Activated naive CD8-positive, alpha-beta T cell treated with anti-CD3 and anti-CD28 coated beads for 36 hours (primary cell): ENCODE data around the gene C4BPB. TPM values are rescaled to one million over a fixed set of nuclear protein-coding genes. Genes with fewer than 3 reads are reported as not detected.

ENCODE experiments used
- DNase-seq: peaks from one replicate; pipeline ENCODE4 v3.0.0; 2021
- H3K27ac Mint-ChIP-seq: one replicate; pipeline ENCODE4 v1.8.0; 2022; ENCODE audit warnings: mild to moderate bottlenecking, moderate library complexity, mixed read lengths
- H3K27me3 Mint-ChIP-seq: one replicate; pipeline ENCODE4 v1.8.0; 2022; ENCODE audit warnings: mild to moderate bottlenecking, mixed read lengths
- H3K36me3 Mint-ChIP-seq: one replicate; pipeline ENCODE4 v1.8.0; 2021; ENCODE audit warnings: mild to moderate bottlenecking, mixed read lengths
- H3K4me1 Mint-ChIP-seq: one replicate; pipeline ENCODE4 v1.8.0; 2021; ENCODE audit warnings: mixed read lengths
- H3K4me3 Mint-ChIP-seq: one replicate; pipeline ENCODE4 v1.8.0; 2022; ENCODE audit warnings: mild to moderate bottlenecking, moderate library complexity, mixed read lengths
- H3K9me3 Mint-ChIP-seq: one replicate; pipeline ENCODE4 v1.8.0; 2022; ENCODE audit warnings: mixed read lengths
- total RNA-seq, 2 experiments: library from RNA; stranded (reverse); gene quantifications; one replicate each; pipeline ENCODE4 v1.2.3, GENCODE V29; 2021

Gene C4BPB
- total RNA-seq, 2 experiments from 2014 or later, result 1.2 to 1.6 TPM

- Mint-ChIP-seq H3K27me3 (no peaks in the 10 kb centered on the region), H3K4me1 (no peaks in the 10 kb centered on the region), H3K9me3 (peaks cover 26% of the 10 kb centered on the region), H3K27ac (no peak overlapping the region), H3K36me3 (peaks cover 2% of the 10 kb centered on the region), H3K4me3 (no peak overlapping the region)
- DNase-seq, result no peak
Measured at GRCh38 chr1:207130252-207131036, 41.8 kb downstream of the C4BPB start.

GRCh38 chr1:207131163-207131562 lies 42.5 kb downstream of the C4BPB start:
- Mint-ChIP-seq H3K9me3 (peaks cover 26% of the 10 kb centered on the region), H3K4me1 (no peaks in the 10 kb centered on the region), H3K36me3 (peaks cover 2% of the 10 kb centered on the region), H3K27ac (no peak overlapping the region), H3K27me3 (no peaks in the 10 kb centered on the region), H3K4me3 (no peak overlapping the region)
- no peak for DNase-seq

- no peak overlapping the region for H3K27ac Mint-ChIP-seq
- DNase-seq, result no peak
- no peaks in the 10 kb centered on the region for H3K4me1 Mint-ChIP-seq
- H3K4me3 Mint-ChIP-seq, result no peak overlapping the region
- peaks cover 1% of the 10 kb centered on the region for H3K36me3 Mint-ChIP-seq
- peaks cover 10% of the 10 kb centered on the region for H3K9me3 Mint-ChIP-seq
- no peaks in the 10 kb centered on the region for H3K27me3 Mint-ChIP-seq
Measured at GRCh38 chr1:207134581-207134980, 45.9 kb downstream of the C4BPB start.

GRCh38 chr1:207139616-207140015 lies 51.0 kb downstream of the C4BPB start:
- H3K36me3 Mint-ChIP-seq, result no peaks in the 10 kb centered on the region
- no peak overlapping the region for H3K27ac Mint-ChIP-seq
- H3K4me1 Mint-ChIP-seq, result no peaks in the 10 kb centered on the region
- no peaks in the 10 kb centered on the region for H3K9me3 Mint-ChIP-seq
- H3K27me3 Mint-ChIP-seq, result no peaks in the 10 kb centered on the region
- no peak for DNase-seq
- H3K4me3 Mint-ChIP-seq, result no peak overlapping the region

- DNase-seq, result no peak
- Mint-ChIP-seq H3K27ac (no peak overlapping the region), H3K4me1 (no peaks in the 10 kb centered on the region), H3K9me3 (no peaks in the 10 kb centered on the region), H3K4me3 (no peak overlapping the region), H3K36me3 (no peaks in the 10 kb centered on the region), H3K27me3 (no peaks in the 10 kb centered on the region)
Measured at GRCh38 chr1:207140536-207140935, 51.9 kb downstream of the C4BPB start.

GRCh38 chr1:207145401-207146058 lies 56.9 kb downstream of the C4BPB start:
- DNase-seq, result no peak
- Mint-ChIP-seq H3K9me3 (no peaks in the 10 kb centered on the region), H3K36me3 (no peaks in the 10 kb centered on the region), H3K4me1 (no peaks in the 10 kb centered on the region), H3K27ac (no peak overlapping the region), H3K4me3 (no peak overlapping the region), H3K27me3 (no peaks in the 10 kb centered on the region)

Other genes starting within 250 kb of the C4BPB start
- gene IL20, start 223.2 kb upstream of the C4BPB start, total RNA-seq, result not detected
- under 1 TPM; 0.54 to 0.72 TPM for gene IL24, start 191.4 kb upstream of the C4BPB start, total RNA-seq
- 10 to 100 TPM; 42.9 to 45.5 TPM for gene FCMR, start 166.9 kb upstream of the C4BPB start, total RNA-seq
- gene PIGR, start 142.4 kb upstream of the C4BPB start, total RNA-seq, result under 1 TPM; 0.08 to 0.10 TPM
- not detected for gene FCAMR, start 118.4 kb upstream of the C4BPB start, total RNA-seq
- gene C1orf116, start 56.1 kb upstream of the C4BPB start, total RNA-seq, result under 1 TPM in 1 of 2 experiments, not detected in 1; 0.08 TPM
- gene YOD1, start 37.7 kb upstream of the C4BPB start, total RNA-seq, result 10 to 100 TPM; 10.8 to 10.9 TPM
- 1 to 10 TPM; 3.9 to 5.2 TPM for gene PFKFB2, start 35.6 kb upstream of the C4BPB start, total RNA-seq
- gene C4BPA, start 15.4 kb downstream of the C4BPB start, total RNA-seq, result not detected
- 10 to 100 TPM; 84.0 to 84.1 TPM for gene CD55, start 232.8 kb downstream of the C4BPB start, total RNA-seq